IMR-90 (cell line): ENCODE measurements around the gene FADS1. TPM values are rescaled to one million over a fixed set of nuclear protein-coding genes. Genes with fewer than 3 reads are reported as not detected.

Experiments
- ATAC-seq: fragments of 200-7000 bp; cut with Tn5 transposase; 2 replicates; pipeline ENCODE4 v1.9.1; 2020; ENCODE audit warnings: low read depth, mild to moderate bottlenecking, moderate library complexity
- BruUV-seq: library from RNA; stranded (reverse); fragments of 400-500 nt; replicated peaks from 2 replicates; lab custom pipeline; 2021; lab: Mats Ljungman, UMichigan
- CTCF ChIA-PET: fragments of 300-600 bp; formaldehyde crosslinking; extraction: SDS; loops from one replicate; lab custom pipeline; 2021; ENCODE audit warnings: antibody characterized with exemption; lab: Yijun Ruan, JAX
- POLR2A ChIA-PET: fragments of 300-600 bp; sonication (Branson Sonifier 250); formaldehyde crosslinking; loops from one replicate; lab custom pipeline; 2022; ENCODE audit warnings: antibody characterized with exemption; ENCODE audit not compliant: unreplicated experiment; lab: Charles Lee
- DNase-seq: peaks from one replicate; pipeline ENCODE4 v3.0.0; 2013
- H2AFZ ChIP-seq: replicated peaks from 2 replicates; pipeline ENCODE3; 2013; ENCODE audit warnings: low read length, mild to moderate bottlenecking; ENCODE audit not compliant: poor library complexity
- H2AK5ac ChIP-seq: 2 replicates; pipeline ENCODE4 v1.6.1; 2013; ENCODE audit warnings: low read depth, low read length, inconsistent platforms
- H2AK9ac ChIP-seq: replicated peaks from 2 replicates; pipeline ENCODE3; 2013; ENCODE audit warnings: mild to moderate bottlenecking, low read depth, low read length, moderate library complexity; ENCODE audit not compliant: poor library complexity
- H2BK120ac ChIP-seq: 2 replicates; pipeline ENCODE4 v1.6.1; 2013; ENCODE audit warnings: low read depth, low read length, inconsistent platforms
- H2BK15ac ChIP-seq: 3 replicates; pipeline ENCODE4 v1.6.1; 2013; ENCODE audit warnings: low read depth, low read length, inconsistent platforms
- H2BK20ac ChIP-seq: 2 replicates; pipeline ENCODE4 v1.6.1; 2013; ENCODE audit warnings: low read depth, mild to moderate bottlenecking, inconsistent platforms, low read length, moderate library complexity
- H2BK5ac ChIP-seq: 2 replicates; pipeline ENCODE4 v1.6.1; 2013; ENCODE audit warnings: mild to moderate bottlenecking, low read depth, low read length, inconsistent platforms; ENCODE audit not compliant: poor library complexity, severe bottlenecking
- H3K14ac ChIP-seq: replicated peaks from 2 replicates; pipeline ENCODE4 v1.6.1; 2013; ENCODE audit warnings: low read depth, low read length, inconsistent platforms
- H3K18ac ChIP-seq: 2 replicates; pipeline ENCODE4 v1.6.1; 2013; ENCODE audit warnings: low read depth, low read length, control low read depth
- H3K23ac ChIP-seq: 2 replicates; pipeline ENCODE4 v1.6.1; 2013; ENCODE audit warnings: low read depth, low read length, inconsistent platforms
- H3K27ac ChIP-seq: 2 replicates; pipeline ENCODE4 v1.5.1; 2013; ENCODE audit warnings: mild to moderate bottlenecking, control low read depth, low read length; ENCODE audit not compliant: insufficient read depth
- H3K27me3 ChIP-seq: 2 replicates; pipeline ENCODE4 v1.6.1; 2013; ENCODE audit warnings: low read length; ENCODE audit not compliant: control insufficient read depth, insufficient read depth
- H3K36me3 ChIP-seq: 2 replicates; pipeline ENCODE4 v1.6.1; 2013; ENCODE audit warnings: low read length, mixed read lengths; ENCODE audit not compliant: control insufficient read depth, insufficient read depth
- H3K4ac ChIP-seq: 2 replicates; pipeline ENCODE4 v1.6.1; 2013; ENCODE audit warnings: low read depth, low read length, inconsistent platforms
- H3K4me1 ChIP-seq: 2 replicates; pipeline ENCODE4 v1.6.1; 2013; ENCODE audit warnings: low read length, mixed read lengths; ENCODE audit not compliant: control insufficient read depth, insufficient read depth
- H3K4me2 ChIP-seq: 2 replicates; pipeline ENCODE4 v1.6.1; 2013; ENCODE audit warnings: low read depth, mild to moderate bottlenecking, control low read depth, low read length, moderate library complexity
- H3K4me3 ChIP-seq: 2 replicates; pipeline ENCODE4 v1.5.1; 2013; ENCODE audit warnings: low read depth, mild to moderate bottlenecking, control low read depth, low read length, moderate library complexity; ENCODE audit not compliant: insufficient read depth
- H3K56ac ChIP-seq: 2 replicates; pipeline ENCODE4 v1.6.1; 2013; ENCODE audit warnings: low read length, inconsistent platforms; ENCODE audit not compliant: insufficient read depth; ENCODE audit errors: extremely low read depth
- H3K79me1 ChIP-seq, 2 experiments: 2 replicates each; pipeline ENCODE4 v1.6.1; 2013; ENCODE audit warnings: low read length in 2 of 2, inconsistent platforms in 1 of 2, low read depth in 1 of 2
- H3K9ac ChIP-seq: 2 replicates; pipeline ENCODE4 v1.6.1; 2013; ENCODE audit warnings: low read depth, low read length, control low read depth
- H3K9me1 ChIP-seq: 2 replicates; pipeline ENCODE4 v1.6.1; 2013; ENCODE audit warnings: low read length, inconsistent platforms; ENCODE audit not compliant: insufficient read depth
- H3K9me3 ChIP-seq: 2 replicates; pipeline ENCODE4 v1.6.1; 2013; ENCODE audit warnings: low read length; ENCODE audit not compliant: control insufficient read depth, insufficient read depth
- H4K20me1 ChIP-seq: 2 replicates; pipeline ENCODE4 v1.6.1; 2013; ENCODE audit warnings: low read length, inconsistent platforms; ENCODE audit not compliant: insufficient read depth
- H4K5ac ChIP-seq: 2 replicates; pipeline ENCODE4 v1.6.1; 2013; ENCODE audit warnings: mild to moderate bottlenecking, low read depth, low read length, control low read depth
- H4K8ac ChIP-seq, 2 experiments: 2 replicates each; pipeline ENCODE4 v1.6.1; 2013; ENCODE audit warnings: low read depth in 2 of 2, low read length in 2 of 2, control low read depth in 1 of 2, inconsistent platforms in 1 of 2
- H4K91ac ChIP-seq: 2 replicates; pipeline ENCODE4 v1.6.1; 2013; ENCODE audit warnings: low read depth, low read length, inconsistent platforms; ENCODE audit not compliant: insufficient read depth
- CTCF ChIP-seq: conservative IDR thresholded peaks from 2 replicates; pipeline ENCODE4 v1.5.1; 2012; ENCODE audit warnings: mild to moderate bottlenecking, low read depth, low read length, improper control_type of control experiment
- MAZ ChIP-seq: IDR thresholded peaks from 2 replicates; pipeline ENCODE4 v1.6.1; 2012; ENCODE audit warnings: low read depth, mild to moderate bottlenecking, low read length, improper control_type of control experiment, moderate library complexity, borderline replicate concordance
- NFE2L2 ChIP-seq: fragments of 150-350 bp; IDR thresholded peaks from 2 replicates; pipeline ENCODE4 v1.6.1; 2016; ENCODE audit warnings: low read depth, mild to moderate bottlenecking, low read length
- RCOR1 ChIP-seq: IDR thresholded peaks from 2 replicates; pipeline ENCODE4 v1.6.1; 2012; ENCODE audit warnings: mild to moderate bottlenecking, low read length, improper control_type of control experiment; ENCODE audit not compliant: insufficient replicate concordance
- RFX5 ChIP-seq: IDR thresholded peaks from 2 replicates; pipeline ENCODE4 v1.8.0; 2012; ENCODE audit warnings: low read depth, mild to moderate bottlenecking, low read length, moderate library complexity
- SMC3 ChIP-seq: fragments of 150-350 bp; IDR thresholded peaks from 2 replicates; pipeline ENCODE4 v1.6.1; 2016; ENCODE audit warnings: low read depth, mild to moderate bottlenecking, antibody characterized with exemption, low read length, moderate library complexity
- WGBS, 2 experiments: methylation state at CpG; one replicate each; pipeline versions ENCODE4 v1.1.5 to v1.1.7; 2013; ENCODE audit warnings: missing lambda C conversion rate in 2 of 2; ENCODE audit not compliant: insufficient read length in 1 of 2; ENCODE audit errors: extremely low coverage in 2 of 2; 5-methylcytosine and 5-hydroxymethylcytosine counted together
- dilution Hi-C: fragments of 300-500 bp; cut with HindIII; formaldehyde crosslinking; loops from one replicate; pipeline ENCODE4 v1.14.3; 2018; ENCODE audit warnings: low sequenced_read_pairs; ENCODE audit not compliant: unreplicated experiment
- in situ Hi-C: fragments of 300-500 bp; cut with MboI; formaldehyde crosslinking; loops from 3 replicates; pipeline ENCODE4 v1.14.3; 2019; ENCODE audit warnings: low sequenced_read_pairs, inconsistent platforms, mixed read lengths
- intact Hi-C: fragments of 100-400 bp; cut with micrococcal nuclease; formaldehyde crosslinking; loops from 2 replicates; pipeline ENCODE4 v1.10.0; 2022
- polyA plus RNA-seq, 3 experiments: library from polyadenylated mRNA; depleted of rRNA; stranded (reverse); fragments of >200 nt; gene quantifications; 2 replicates each; pipeline ENCODE4 v1.2.3, GENCODE V29; 2012; ENCODE audit warnings: low replicate concordance in 1 of 3
- total RNA-seq: library from RNA; depleted of rRNA; stranded (reverse); fragments of >200 nt; gene quantifications from 2 replicates; pipeline ENCODE4 v1.2.3, GENCODE V29; 2012

FADS1 gene
- total and polyA plus RNA-seq, 2 of the 4 experiments (the other 2 are of a cell fraction): 16.3 to 18.4 TPM

GRCh38 chr11:61777234-61778090 lies 39.3 kb downstream of the FADS1 start:
- Histone ChIP-seq H2AK9ac (no peak overlapping the region), H3K4ac (no peak overlapping the region), H3K56ac (no peak overlapping the region), H3K9me1 (no peaks in the 10 kb centered on the region), H3K4me3 (no peak overlapping the region), H4K5ac (no peak overlapping the region), H3K79me1 (no peaks in the 10 kb centered on the region), H4K20me1 (no peaks in the 10 kb centered on the region), H3K14ac (no peak overlapping the region), H3K18ac (no peak overlapping the region), H3K36me3 (peaks cover 1% of the 10 kb centered on the region), H3K23ac (no peak overlapping the region), H2BK5ac (no peak overlapping the region), H2BK120ac (no peak overlapping the region), H2BK15ac (no peak overlapping the region), H4K8ac (no peak overlapping the region), H3K27ac (no peak overlapping the region), H3K9me3 (no peaks in the 10 kb centered on the region), H2AFZ (peak overlapping the region; percentile 7), H2AK5ac (no peak overlapping the region), H4K91ac (no peak overlapping the region), H3K4me1 (no peaks in the 10 kb centered on the region), H3K9ac (no peak overlapping the region), H2BK20ac (no peak overlapping the region), H3K27me3 (no peaks in the 10 kb centered on the region), H3K4me2 (no peak overlapping the region)
- POLR2A ChIA-PET: no interaction called here
- CTCF ChIA-PET: no interaction called here
- WGBS, 2 experiments: 80% methylated on average over 29 of the region's 67 CpGs; no CpG with 5 or more reads in 1 of the 2 experiments
- dilution Hi-C loops (no loop called here), intact Hi-C loops (no loop called here), in situ Hi-C loops (no loop called here)
- DNase-seq: no peak
- no TSS peak for BruUV-seq
- ATAC-seq: no peak
- no peak for TF ChIP-seq RFX5
- no peak for TF ChIP-seq CTCF
- TF ChIP-seq MAZ: no peak
- TF ChIP-seq NFE2L2: no peak
- TF ChIP-seq SMC3: no peak
- TF ChIP-seq RCOR1: no peak
